Transverse colon (tissue), 4 donors: ENCODE measurements around the gene DNHD1. TPM values are rescaled to one million over a fixed set of nuclear protein-coding genes. Genes with fewer than 3 reads are reported as not detected.

ENCODE experiments used
- DNase-seq: peaks from one replicate; pipeline ENCODE4 v3.0.0-alpha.2; 2019
- H3K27ac ChIP-seq, 4 donors: fragments of 200-600 bp; sonication (generic); 2 replicates each; pipeline ENCODE4 v1.5.1; 2016 to 2018; ENCODE audit warnings: inconsistent platforms in 4 of 4
- H3K27me3 ChIP-seq: fragments of 200-600 bp; sonication (generic); 2 replicates; pipeline ENCODE4 v1.5.1; 2017; ENCODE audit warnings: inconsistent platforms
- H3K36me3 ChIP-seq, 4 donors: fragments of 200-600 bp; sonication (generic); 2 replicates each; pipeline ENCODE4 v1.5.1; 2017 to 2019; ENCODE audit warnings: inconsistent platforms in 4 of 4
- H3K4me1 ChIP-seq, 4 donors: fragments of 200-600 bp; sonication (generic); 2 replicates each; pipeline ENCODE4 v1.5.1; 2017 to 2020; ENCODE audit warnings: inconsistent platforms in 4 of 4
- H3K4me3 ChIP-seq, 4 donors: fragments of 200-600 bp; sonication (generic); 1 replicate in 1 of 4; 2 replicates in 3 of 4; pipeline versions ENCODE4 v1.5.1 to v1.6.1; 2017 to 2019; ENCODE audit warnings: inconsistent platforms in 4 of 4
- H3K9me3 ChIP-seq, 2 donors: fragments of 200-600 bp; sonication (generic); 2 replicates each; pipeline ENCODE4 v1.5.1; 2017 to 2019; ENCODE audit warnings: inconsistent platforms in 2 of 2
- EP300 ChIP-seq: sonication (generic); formaldehyde crosslinking; IDR thresholded peaks from one replicate; pipeline ENCODE4 v1.6.1; 2017; ENCODE audit warnings: antibody characterized with exemption, low read depth
- POLR2A ChIP-seq: fragments of 450-650 bp; IDR thresholded peaks from one replicate; pipeline ENCODE4 v1.6.1; 2016; ENCODE audit warnings: antibody characterized with exemption, mild to moderate bottlenecking, moderate library complexity
- POLR2AphosphoS5 ChIP-seq, 3 donors: sonication (generic); formaldehyde crosslinking; IDR thresholded peaks; one replicate each; pipeline ENCODE4 v1.6.1; 2016; ENCODE audit warnings: antibody characterized with exemption in 3 of 3
- WGBS, 2 donors: methylation state at CpG; one replicate each; pipeline ENCODE4 v1.1.5; 2018; ENCODE audit warnings: low coverage in 1 of 2; 5-methylcytosine and 5-hydroxymethylcytosine counted together
- in situ Hi-C, 4 donors: fragments of 200-750 bp; cut with MboI; loops; one replicate each; pipeline versions ENCODE4 v1.15.0 to v1.15.1; 2017; ENCODE audit warnings: low sequenced_read_pairs in 3 of 4, low pct_ligation_motif_present in 1 of 4, low pct_unique_long_range_greater_than_20kb in 1 of 4
- intact Hi-C: fragments of 100-400 bp; cut with DNase I; formaldehyde crosslinking; loops from one replicate; pipeline ENCODE4 v1.15.1; 2023; ENCODE audit warnings: low total_unique reads
- total RNA-seq, 4 donors: library from RNA; depleted of rRNA; stranded (reverse); fragments of >200 nt; gene quantifications; one replicate each; pipeline ENCODE4 v1.1.0, GENCODE V29; 2016
- TF ChIP-seq, protein P1 (sequence below), 5 experiments: fragments of 200-600 bp in 3 of 5; fragments of 450-650 bp in 2 of 5; sonication (generic) in 3 of 5; IDR thresholded peaks; 1 replicate in 2 of 5; 2 replicates in 3 of 5; pipeline ENCODE4 v1.5.1; 2016 to 2017; ENCODE audit warnings: antibody characterized with exemption in 5 of 5, inconsistent platforms in 3 of 5, mild to moderate bottlenecking in 2 of 5, moderate library complexity in 1 of 5

The DNHD1 gene
- total RNA-seq, 4 donors from 2014 or later = 19.3 to 57.5 (median 34.0) TPM

DNA sequence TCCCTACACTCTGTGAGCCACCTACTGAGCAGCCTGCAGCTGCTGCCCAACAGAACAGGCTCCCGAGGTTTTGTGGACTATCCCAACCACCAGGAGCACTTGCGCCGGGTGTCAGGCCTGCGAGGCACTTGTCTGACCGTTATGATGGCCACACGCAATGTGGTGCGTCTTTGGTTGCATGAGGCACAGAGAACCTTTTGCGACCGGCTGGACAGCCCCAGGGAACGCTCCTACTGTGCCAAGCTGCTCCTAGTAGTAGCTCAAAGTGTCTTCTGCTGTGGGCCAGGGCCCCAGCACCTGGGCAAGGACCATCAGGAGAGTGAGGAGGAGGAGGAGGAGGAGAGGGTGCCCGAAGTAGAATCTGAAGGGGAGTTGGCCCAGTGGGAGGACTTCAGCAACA lies 60.0 kb downstream of the DNHD1 start:
- DNase-seq = no peak
- Histone ChIP-seq H3K4me1 (no peaks in the 10 kb centered on the region), H3K9me3 (no peaks in the 10 kb centered on the region), H3K27me3 (no peaks in the 10 kb centered on the region), H3K27ac (no peak overlapping the region), H3K4me3 (no peak overlapping the region), H3K36me3 (no peaks in the 10 kb centered on the region)
- TF ChIP-seq POLR2AphosphoS5 (IDR thresholded peaks at IDR 0.05) = no peak
- TF ChIP-seq, protein P1, sequence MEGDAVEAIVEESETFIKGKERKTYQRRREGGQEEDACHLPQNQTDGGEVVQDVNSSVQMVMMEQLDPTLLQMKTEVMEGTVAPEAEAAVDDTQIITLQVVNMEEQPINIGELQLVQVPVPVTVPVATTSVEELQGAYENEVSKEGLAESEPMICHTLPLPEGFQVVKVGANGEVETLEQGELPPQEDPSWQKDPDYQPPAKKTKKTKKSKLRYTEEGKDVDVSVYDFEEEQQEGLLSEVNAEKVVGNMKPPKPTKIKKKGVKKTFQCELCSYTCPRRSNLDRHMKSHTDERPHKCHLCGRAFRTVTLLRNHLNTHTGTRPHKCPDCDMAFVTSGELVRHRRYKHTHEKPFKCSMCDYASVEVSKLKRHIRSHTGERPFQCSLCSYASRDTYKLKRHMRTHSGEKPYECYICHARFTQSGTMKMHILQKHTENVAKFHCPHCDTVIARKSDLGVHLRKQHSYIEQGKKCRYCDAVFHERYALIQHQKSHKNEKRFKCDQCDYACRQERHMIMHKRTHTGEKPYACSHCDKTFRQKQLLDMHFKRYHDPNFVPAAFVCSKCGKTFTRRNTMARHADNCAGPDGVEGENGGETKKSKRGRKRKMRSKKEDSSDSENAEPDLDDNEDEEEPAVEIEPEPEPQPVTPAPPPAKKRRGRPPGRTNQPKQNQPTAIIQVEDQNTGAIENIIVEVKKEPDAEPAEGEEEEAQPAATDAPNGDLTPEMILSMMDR (IDR thresholded peaks at IDR 0.05) = no peak
- TF ChIP-seq EP300 = no peak
- TF ChIP-seq POLR2A = no peak
- WGBS, 2 donors = 94% methylated on average over 11 of the region's 11 CpGs; no CpG with 5 or more reads in 1 of the 2 donors
- intact Hi-C loops = no loop called here
- in situ Hi-C loops = no loop called here

GRCh38 chr11:6557761-6558674 lies 60.9 kb downstream of the DNHD1 start:
- no peaks in the 10 kb centered on the region for H3K4me1 ChIP-seq
- in situ Hi-C loops (no loop called here), intact Hi-C loops (no loop called here)
- no peak overlapping the region for H3K27ac ChIP-seq
- 98 to 100% methylated on average over 1 to 14 of the region's 14 CpGs for WGBS, 2 donors
- no peaks in the 10 kb centered on the region for H3K27me3 ChIP-seq
- H3K36me3 ChIP-seq = no peaks in the 10 kb centered on the region
- H3K9me3 ChIP-seq = no peaks in the 10 kb centered on the region
- TF ChIP-seq POLR2AphosphoS5 (IDR thresholded peaks at IDR 0.05) (no peak), EP300 (no peak), POLR2A (no peak)
- TF ChIP-seq, protein P1 (IDR thresholded peaks at IDR 0.05) = no peak
- no peak overlapping the region for H3K4me3 ChIP-seq
- no peak for DNase-seq

DNA sequence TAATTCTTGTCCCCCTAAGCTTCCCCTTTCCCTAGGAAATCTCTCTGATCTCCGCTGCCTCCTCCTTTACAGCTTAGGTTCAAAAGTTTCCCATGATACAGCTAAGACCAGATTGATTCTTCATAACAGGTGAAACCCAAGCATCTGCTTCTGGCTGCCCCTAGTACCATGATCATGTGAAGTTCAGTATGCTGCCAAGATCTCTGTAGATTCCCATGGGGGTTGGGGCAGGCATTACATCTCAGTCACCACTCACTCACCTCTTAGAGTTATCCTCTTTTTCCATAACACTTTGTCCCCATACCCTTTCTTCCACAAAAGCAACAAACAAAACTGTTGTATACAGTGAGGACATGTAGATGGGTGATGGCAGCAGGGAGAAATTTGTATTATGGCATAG lies 62.3 kb downstream of the DNHD1 start:
- TF ChIP-seq POLR2A (no peak), POLR2AphosphoS5 (IDR thresholded peaks at IDR 0.05) (no peak), EP300 (no peak)
- TF ChIP-seq, protein P1 (IDR thresholded peaks at IDR 0.05) = no peak
- Histone ChIP-seq H3K9me3 (no peaks in the 10 kb centered on the region), H3K4me1 (no peaks in the 10 kb centered on the region), H3K36me3 (no peaks in the 10 kb centered on the region), H3K4me3 (no peak overlapping the region), H3K27me3 (no peaks in the 10 kb centered on the region), H3K27ac (no peak overlapping the region)
- no peak for DNase-seq
- in situ Hi-C loops (no loop called here), intact Hi-C loops (no loop called here)
- 50 to 90% methylated on average over 1 of the region's 1 CpG for WGBS, 2 donors

DNA sequence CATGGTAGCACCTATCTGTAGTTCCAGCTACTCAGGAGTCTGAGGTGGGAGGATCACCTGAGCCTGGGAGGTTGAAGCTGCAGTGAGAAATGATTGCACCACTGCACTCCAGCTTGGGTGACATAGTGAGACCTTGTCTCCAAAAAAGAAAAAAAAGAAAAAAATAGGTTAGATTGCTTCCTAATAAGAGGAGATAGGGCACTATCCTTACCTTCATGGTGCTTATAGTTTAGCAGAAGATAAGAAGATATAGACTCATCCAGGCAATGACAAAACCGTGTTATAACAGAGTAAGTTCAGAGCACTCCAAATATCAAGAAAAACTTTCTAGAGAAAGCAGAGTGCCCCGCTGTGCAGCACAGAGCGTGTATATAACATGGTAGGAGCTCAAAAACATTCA lies 64.2 kb downstream of the DNHD1 start:
- H3K36me3 ChIP-seq = no peaks in the 10 kb centered on the region
- DNase-seq = no peak
- TF ChIP-seq EP300 (no peak), POLR2A (no peak)
- TF ChIP-seq, protein P1 (IDR thresholded peaks at IDR 0.05) = no peak
- no peaks in the 10 kb centered on the region for H3K4me1 ChIP-seq
- H3K4me3 ChIP-seq = no peak overlapping the region
- no peak overlapping the region for H3K27ac ChIP-seq
- intact Hi-C loops (no loop called here), in situ Hi-C loops (no loop called here)
- WGBS, 2 donors = 94 to 100% methylated on average over 3 of the region's 3 CpGs
- H3K27me3 ChIP-seq = no peaks in the 10 kb centered on the region
- no peaks in the 10 kb centered on the region for H3K9me3 ChIP-seq
